Colon (tissue), 2 donors: ENCODE data around the gene CDK12.
"Not testable (repeated sequence)": the region's sequence is repeated elsewhere in the genome, so short reads cannot be mapped to it uniquely, and the experiment has no call there.

Source experiments
- FAIRE-seq: peaks from 2 replicates; lab custom pipeline; 2012; peaks lifted over from hg19 to GRCh38; lab: Jason Lieb, UNC
- donor health status: control.
- donor health status: control.

The CDK12 gene

GRCh38 chr17:39461113-39461925, at the start of gene CDK12:
TSS of gene CDK12 (plus strand) at chr17:39461486. CDS start at chr17:39462072, 586 bp downstream.
- peak; percentile 18 for FAIRE-seq

GRCh38 chr17:39416141-39416540, 45.1 kb upstream of the CDK12 start:
- FAIRE-seq = no peak

- FAIRE-seq = no peak
These were observed 31.7 kb upstream of the CDK12 start for GRCh38 chr17:39429600-39429999.

GRCh38 chr17:39439868-39440267, 21.4 kb upstream of the CDK12 start:
- FAIRE-seq = not testable (repeated sequence)

GRCh38 chr17:39443326-39443725, 18.0 kb upstream of the CDK12 start:
- no peak for FAIRE-seq

- no peak for FAIRE-seq
These were observed 13.7 kb upstream of the CDK12 start for GRCh38 chr17:39447561-39447960.

- FAIRE-seq = no peak
These were observed 11.2 kb upstream of the CDK12 start for GRCh38 chr17:39450051-39450450.

- FAIRE-seq = no peak
These were observed 10.3 kb upstream of the CDK12 start, which contains the start of gene MED1 for GRCh38 chr17:39450847-39451581. TSS of gene MED1 (minus strand) at chr17:39451263. CDS start at chr17:39451062, 201 bp downstream.

GRCh38 chr17:39455919-39456318, 5.4 kb upstream of the CDK12 start:
- no peak for FAIRE-seq

GRCh38 chr17:39461926-39462569, 762 bp downstream of the CDK12 start:
- no peak for FAIRE-seq

- FAIRE-seq = no peak
These were observed 1.5 kb downstream of the CDK12 start for GRCh38 chr17:39462631-39463375.

- FAIRE-seq = not testable (repeated sequence)
These were observed 3.4 kb downstream of the CDK12 start for GRCh38 chr17:39464639-39465181.

- not testable (repeated sequence) for FAIRE-seq
These were observed 7.3 kb downstream of the CDK12 start for GRCh38 chr17:39468610-39469009.

- FAIRE-seq = no peak
These were observed 12.0 kb downstream of the CDK12 start for GRCh38 chr17:39473310-39473709.

- not testable (repeated sequence) for FAIRE-seq
These were observed 18.3 kb downstream of the CDK12 start for GRCh38 chr17:39479631-39480030.

- no peak for FAIRE-seq
These were observed 22.2 kb downstream of the CDK12 start for GRCh38 chr17:39483506-39483905.

GRCh38 chr17:39484178-39484577, 22.9 kb downstream of the CDK12 start:
- no peak for FAIRE-seq

- FAIRE-seq = no peak
These were observed 24.3 kb downstream of the CDK12 start for GRCh38 chr17:39485555-39485954.

GRCh38 chr17:39486242-39486641, 25.0 kb downstream of the CDK12 start:
- FAIRE-seq = no peak

GRCh38 chr17:39487490-39487889, 26.2 kb downstream of the CDK12 start:
- not testable (repeated sequence) for FAIRE-seq

- FAIRE-seq = no peak
These were observed 26.7 kb downstream of the CDK12 start for GRCh38 chr17:39487946-39488345.

- not testable (repeated sequence) for FAIRE-seq
These were observed 35.6 kb downstream of the CDK12 start for GRCh38 chr17:39496921-39497320.
